GM21723 (cell line): ENCODE data around the gene GPD2.
"Not testable (repeated sequence)": the region's sequence is repeated elsewhere in the genome, so short reads cannot be mapped to it uniquely, and the experiment has no call there.

Source experiments
- ATAC-seq: cut with Tn5 transposase; IDR thresholded peaks from one replicate; pipeline ENCODE4 v1.9.1; 2021; ENCODE audit warnings: mild to moderate bottlenecking, moderate library complexity; ENCODE audit not compliant: unreplicated experiment

Gene GPD2

DNA sequence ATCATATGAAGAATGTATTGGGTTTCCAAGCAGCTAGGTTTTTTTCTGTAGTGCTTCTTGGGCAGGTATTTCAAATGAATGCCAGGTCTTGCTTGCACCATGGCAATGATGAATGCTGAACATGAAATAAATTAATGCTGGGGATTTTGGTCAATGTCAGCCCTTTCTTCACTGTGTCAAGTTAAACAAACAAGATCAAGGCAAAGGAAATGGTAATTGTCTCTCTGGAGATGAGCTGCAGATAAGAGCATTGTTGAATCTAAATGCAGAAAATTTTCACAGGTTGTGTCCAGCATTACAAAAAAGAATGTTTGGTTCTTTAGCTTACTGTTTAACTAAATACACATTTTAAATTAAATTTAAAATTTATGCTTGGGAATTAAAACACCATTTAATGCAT, 144.3 kb downstream of the GPD2 start:
- ATAC-seq: no peak

DNA sequence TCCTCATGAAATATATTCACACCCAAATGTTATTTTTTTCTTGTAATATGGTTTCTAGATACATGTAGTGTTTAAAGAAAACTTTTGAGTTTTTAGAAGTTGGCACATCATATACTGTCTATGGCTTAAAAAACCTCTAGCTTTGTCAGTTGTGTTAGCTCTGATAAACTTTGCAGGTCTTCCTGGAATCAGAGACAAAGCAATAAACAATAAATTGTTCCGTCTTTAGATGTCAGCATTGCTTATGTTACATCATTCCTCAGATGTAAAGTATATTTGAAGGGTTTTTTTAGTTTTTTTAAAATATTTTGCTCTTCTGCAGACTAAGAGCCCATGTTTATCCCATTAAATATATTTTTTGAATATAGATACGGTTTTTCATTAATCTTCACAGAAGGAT, 145.1 kb downstream of the GPD2 start:
- ATAC-seq: no peak

DNA sequence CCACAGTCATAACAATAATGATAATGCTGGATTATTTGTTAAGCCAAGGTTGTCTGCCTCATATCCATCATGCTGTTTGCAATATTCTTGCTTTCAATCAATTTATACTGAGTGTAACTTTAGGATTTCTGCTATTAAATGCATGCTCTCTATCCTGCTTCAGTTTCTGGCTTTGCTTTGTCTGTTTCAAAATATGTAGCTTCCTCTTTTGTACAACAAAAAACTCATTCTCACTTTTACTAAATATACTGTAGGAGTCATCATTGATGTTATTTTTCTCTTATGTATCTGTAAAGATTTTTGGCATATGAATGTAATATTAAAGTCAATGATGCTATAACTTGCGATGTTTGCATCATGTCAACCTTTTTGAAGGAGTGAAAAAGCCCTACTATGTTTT, 149.3 kb downstream of the GPD2 start:
- peak; percentile 51 for ATAC-seq

- no peak for ATAC-seq
Measured at GRCh38 chr2:156586621-156587020, 150.4 kb downstream of the GPD2 start.

GRCh38 chr2:156589381-156590079, 153.4 kb downstream of the GPD2 start:
- peak; percentile 72 for ATAC-seq

- no peak for ATAC-seq
Measured at GRCh38 chr2:156590085-156590739, 154.0 kb downstream of the GPD2 start.

GRCh38 chr2:156592809-156593593, 156.8 kb downstream of the GPD2 start:
- no peak for ATAC-seq

DNA sequence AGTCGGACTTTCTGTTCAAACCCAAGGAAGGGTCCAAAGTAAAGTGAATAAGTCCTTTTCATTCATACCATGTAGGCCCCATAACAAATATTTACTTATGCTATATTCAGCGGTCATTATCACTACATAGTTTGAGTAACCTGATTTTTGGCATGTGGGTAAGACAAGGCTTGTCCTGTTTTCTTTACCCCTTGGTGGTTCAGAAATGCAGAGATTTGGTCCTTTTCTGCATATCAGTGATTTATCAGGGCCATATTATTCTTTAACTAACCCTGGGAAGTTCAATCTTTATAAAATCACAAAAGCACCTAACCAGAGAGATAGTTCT, 157.4 kb downstream of the GPD2 start:
- ATAC-seq: no peak

DNA sequence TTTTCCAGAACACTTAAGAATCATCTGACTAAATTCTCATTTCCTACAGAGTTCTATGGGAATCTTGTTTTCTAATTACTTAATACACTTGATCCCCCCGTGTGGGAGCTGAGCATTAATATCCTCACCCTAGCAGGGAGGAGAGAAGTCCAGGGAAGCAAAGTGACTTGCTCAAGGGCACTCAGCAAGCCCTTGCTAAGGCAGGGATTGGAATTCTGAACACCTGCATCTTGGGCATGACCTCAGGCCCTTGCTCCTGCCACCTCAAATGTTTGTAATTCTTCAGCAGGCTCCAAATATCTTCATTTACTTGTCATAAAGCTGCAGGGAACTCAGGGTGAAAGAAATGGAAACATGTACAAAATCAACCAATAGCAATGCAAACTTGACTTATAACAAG, 162.4 kb downstream of the GPD2 start:
- ATAC-seq: no peak

GRCh38 chr2:156600196-156600595, 164.0 kb downstream of the GPD2 start:
- no peak for ATAC-seq

- no peak for ATAC-seq
Measured at GRCh38 chr2:156601855-156602551, 165.8 kb downstream of the GPD2 start.

DNA sequence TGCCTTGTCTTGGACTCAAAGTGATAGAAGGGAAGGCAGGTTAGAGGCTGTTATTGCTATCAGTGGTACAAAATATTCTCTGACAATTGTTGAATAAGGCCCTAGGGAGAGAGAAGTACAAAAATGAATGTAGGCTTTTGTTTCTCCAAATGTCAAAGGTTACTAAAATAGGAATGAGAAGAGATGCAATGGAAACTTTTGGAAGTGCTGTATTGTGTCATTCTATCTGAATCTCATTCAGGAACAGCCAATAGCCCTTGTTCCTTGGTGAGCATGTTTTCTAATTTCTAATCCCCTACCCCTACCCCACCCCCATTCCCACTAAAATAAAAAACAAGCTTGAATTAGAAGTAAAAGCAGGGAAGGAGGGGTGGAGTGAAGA, 166.4 kb downstream of the GPD2 start:
- ATAC-seq: no peak

GRCh38 chr2:156615836-156616322, 179.7 kb downstream of the GPD2 start:
- no peak for ATAC-seq

DNA sequence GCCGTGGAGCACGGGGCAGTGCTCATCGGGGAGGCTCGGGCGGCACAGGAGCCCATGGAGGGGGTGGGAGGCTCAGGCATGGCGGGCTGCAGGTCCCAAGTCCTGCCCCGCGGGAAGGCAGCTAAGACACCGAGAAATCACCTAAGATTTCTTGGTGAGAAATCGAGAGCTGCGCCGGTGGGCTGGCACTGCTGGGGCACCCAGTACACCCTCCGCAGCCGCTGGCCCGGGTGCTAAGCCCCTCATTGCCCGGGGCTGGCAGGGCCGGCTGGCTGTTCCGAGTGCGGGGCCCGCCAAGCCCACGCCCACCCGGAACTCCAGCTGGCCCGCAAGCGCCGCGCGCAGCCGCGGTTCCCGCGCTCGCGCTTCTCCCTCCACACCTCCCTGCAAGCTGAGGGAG, 181.9 kb downstream of the GPD2 start:
- not testable (repeated sequence) for ATAC-seq

DNA sequence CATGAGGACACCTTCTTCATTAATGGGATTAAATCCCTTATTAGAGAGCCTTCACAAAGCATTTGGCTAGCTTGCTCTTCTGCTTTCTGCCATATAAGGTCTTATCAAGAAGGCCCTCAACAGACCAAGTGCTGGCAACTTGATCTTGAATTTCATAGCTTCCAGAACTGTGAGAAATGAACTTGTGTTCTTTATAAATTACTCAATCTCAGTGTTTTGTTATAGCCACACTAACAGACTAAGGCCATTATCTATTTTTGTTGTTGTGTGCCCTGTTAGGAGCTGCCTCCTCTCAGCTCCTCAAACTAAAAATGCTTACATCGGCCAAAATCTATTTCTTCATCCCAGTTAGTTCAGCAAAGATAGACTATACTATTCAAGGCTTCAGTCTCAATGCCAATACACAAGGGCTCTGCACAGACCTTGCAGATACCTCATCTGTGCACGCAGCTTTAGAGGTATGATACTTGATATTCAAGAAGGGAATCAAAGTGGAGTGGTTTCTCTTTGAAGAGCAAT, 182.9 kb downstream of the GPD2 start:
- no peak for ATAC-seq

GRCh38 chr2:156622491-156622890, 186.3 kb downstream of the GPD2 start:
- no peak for ATAC-seq

DNA sequence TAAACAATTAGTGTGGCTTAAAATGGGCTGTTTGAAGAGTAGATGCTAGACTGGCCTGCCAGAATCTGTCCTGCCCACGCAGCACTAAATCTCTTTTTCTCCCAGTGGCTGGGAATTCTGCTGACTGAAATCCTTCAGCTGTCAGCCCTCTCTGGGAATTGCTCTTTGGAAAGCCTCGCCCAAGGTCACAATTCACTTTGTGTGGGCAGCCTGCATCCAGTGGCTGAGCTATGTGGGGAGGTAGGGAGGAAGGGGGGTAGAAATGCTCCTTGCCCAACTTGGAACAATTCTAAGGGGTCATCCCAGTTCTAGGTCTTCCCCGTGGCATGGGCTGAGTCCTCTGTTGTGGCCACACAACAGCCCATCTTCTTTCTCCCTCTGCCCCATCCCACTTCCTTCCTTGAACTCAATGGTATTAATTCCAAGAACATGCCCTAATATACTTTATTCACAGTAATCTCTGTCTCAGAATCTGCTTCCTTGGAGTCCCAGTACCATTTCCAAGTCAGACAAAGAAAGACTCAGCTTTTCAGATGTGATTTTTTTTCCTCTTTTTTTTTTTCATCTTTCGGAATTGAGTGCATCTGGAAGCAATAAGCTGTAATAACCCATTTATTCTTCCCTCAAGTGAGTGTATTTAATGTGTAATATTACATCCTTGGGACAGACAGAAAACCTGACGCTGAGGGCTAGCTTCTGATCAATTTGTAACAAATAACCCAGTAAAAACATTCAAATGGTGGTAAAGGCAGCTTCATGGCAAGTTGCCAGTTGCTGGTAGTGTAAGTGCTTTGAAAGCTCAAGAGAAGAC, 189.4 kb downstream of the GPD2 start:
- ATAC-seq: no peak

- ATAC-seq: no peak
Measured at GRCh38 chr2:156626931-156627330, 190.8 kb downstream of the GPD2 start.

GRCh38 chr2:156630579-156631337, 194.6 kb downstream of the GPD2 start:
- no peak for ATAC-seq

DNA sequence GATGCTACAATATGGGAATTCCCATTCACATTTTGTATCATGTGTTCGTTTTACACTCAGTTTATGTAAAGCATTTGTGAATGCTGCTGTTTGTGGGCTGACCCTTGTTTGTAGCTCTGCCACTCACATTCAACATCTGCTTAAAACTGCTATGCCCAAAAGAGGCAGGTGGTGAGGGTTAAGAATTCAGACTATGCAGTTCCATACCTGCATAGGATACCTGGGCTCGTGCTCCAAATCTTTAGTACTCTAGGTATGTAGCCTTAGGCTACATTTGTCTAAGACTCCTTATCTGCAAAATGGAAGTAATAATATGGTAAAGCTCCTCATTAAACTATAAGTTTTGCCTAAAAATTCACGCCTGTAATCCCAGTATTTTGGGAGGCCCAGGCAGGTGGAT, 199.5 kb downstream of the GPD2 start:
- ATAC-seq: no peak
